Measurements from ENCODE around the gene PPP1R12A. TPM values are rescaled to one million over a fixed set of nuclear protein-coding genes. Genes with fewer than 3 reads are reported as not detected.

Gene PPP1R12A
- 52.0 TPM for total RNA-seq (2021; ENCODE audit: unreplicated experiment)
- 30.4 and 32.1 TPM in 2 replicates for polyA plus RNA-seq (2012)
- Bru-seq, nascent RNA: percentile 88 among the genes with signal in this experiment
- BruChase-seq, experiment 1, labeled RNA remaining after a 6-hour chase: percentile 79 among the genes with signal in this experiment
- percentile 79 among the genes with signal in this experiment for BruChase-seq, experiment 2, labeled RNA remaining after a 2-hour chase
- long read RNA-seq, full-length matches to known transcripts: 1 of 154 reads
- long read RNA-seq, partial matches to known transcripts: 129 of 154 reads
- long read RNA-seq, other reads (novel, unspliced or antisense): 24 of 154 reads

GRCh38 chr12:79935021-79935623 lies at the start of gene PPP1R12A:
Gene PPP1R12A, minus strand, starts transcription at chr12:79935097. Its CDS starts 166 bp downstream, at chr12:79934931.
- CTCF ChIA-PET: interaction anchor here (1.9 kb wide), 1 partner anchor 252 kb away, joined by 4 read pairs; no protein-coding TSS in a partner anchor
- peak within 1 kb of the TSS; percentile 77 to 91 for H3K4me3 ChIP-seq (replicated peaks in 1 of 2; ENCODE audit: low read depth in 1 of 2, low read length in 2 of 2)
- TF ChIP-seq ATF3 (IDR thresholded peaks at IDR 0.05) (no peak), MAX (IDR thresholded peaks at IDR 0.05) (peak; percentile 61), CEBPB (IDR thresholded peaks at IDR 0.05; ENCODE audit: low read depth) (no peak), POLR2A (IDR thresholded peaks at IDR 0.05; ENCODE audit: borderline replicate concordance, extremely low read depth, insufficient read depth, insufficient read length) (peak; percentile 48), SP1 (IDR thresholded peaks at IDR 0.05; ENCODE audit: low read depth) (no peak; the same call in 1 of the 2 replicates), SIN3A (IDR thresholded peaks at IDR 0.05; ENCODE audit: low read depth) (peak; percentile 92), EGR1 (IDR thresholded peaks at IDR 0.05; ENCODE audit: low read depth) (peak; percentile 61; the same call in 1 of the 2 replicates), ZNF274 (IDR thresholded peaks at IDR 0.05; ENCODE audit: low read depth, low read length) (no peak), REST (IDR thresholded peaks at IDR 0.05; ENCODE audit: low read depth) (no peak), ZFX (IDR thresholded peaks at IDR 0.05) (peak; percentile 18; the same call in 1 of the 2 replicates), TCF7L2 (IDR thresholded peaks at IDR 0.05; ENCODE audit: borderline replicate concordance, extremely low read depth, insufficient read depth, insufficient read length) (peak; percentile 39), SRF (IDR thresholded peaks at IDR 0.05; ENCODE audit: low read depth) (no peak), POLR2AphosphoS5 (IDR thresholded peaks at IDR 0.05; ENCODE audit: low read depth, low read length) (peak; percentile 95), CBX3 (IDR thresholded peaks at IDR 0.05; ENCODE audit: low read depth) (peak; percentile 55; the same call in 1 of the 2 replicates), ELF1 (IDR thresholded peaks at IDR 0.05; ENCODE audit: borderline replicate concordance, low read depth) (peak; percentile 60; the same call in 1 of the 2 replicates), RAD21 (IDR thresholded peaks at IDR 0.05; ENCODE audit: low read depth) (no peak; the same call in 1 of the 2 replicates), CTCF (IDR thresholded peaks at IDR 0.05 in 2 of 3, conservative IDR thresholded peaks at IDR 0.05 in 1 of 3; ENCODE audit: borderline replicate concordance in 1 of 3, insufficient read depth in 1 of 3, low read depth in 2 of 3, low read length in 2 of 3) (peak in 1 of 3 experiments; percentile 14; a peak in 1 of 6 replicates)

More at GRCh38 chr12:79935021-79935623, at the start of gene PPP1R12A:
- peak within 1 kb of the TSS; percentile 89 for H3K4me2 ChIP-seq (ENCODE audit: low read length)
- no peaks in the 10 kb centered on the region for H4K20me1 ChIP-seq (ENCODE audit: insufficient read depth)
- ChIA-PET RAD21 (ENCODE audit: low non-redundant PET in 1 of 2, low total read pairs in 2 of 2, uncharacterized antibody in 2 of 2, unreplicated experiment in 2 of 2) (no interaction called here), POLR2A (interaction anchor here (1.5 kb wide), 1 partner anchor 10 kb away, joined by 5 read pairs; no protein-coding TSS in a partner anchor)
- BruUV-seq (replicated peaks): no TSS peak
- H3K9me2 ChIP-seq (ENCODE audit: insufficient read depth): no peaks in the 10 kb centered on the region
- no peaks in the 10 kb centered on the region for H3K36me3 ChIP-seq (ENCODE audit: control insufficient read depth in 1 of 2, insufficient read depth in 2 of 2, low read length in 2 of 2)
- ATAC-seq (peak; percentile 94), DNase-seq (ENCODE audit: low read depth, low spot score) (peak; percentile 91)
- H3K9me3 ChIP-seq (ENCODE audit: control insufficient read depth in 1 of 2, insufficient read depth in 1 of 2, low read depth in 1 of 2, low read length in 2 of 2): no peaks in the 10 kb centered on the region
- H3K9ac ChIP-seq (ENCODE audit: low read length): peak within 1 kb of the TSS; percentile 91
- intact Hi-C loops (cut with micrococcal nuclease): no loop called here
- peak within 1 kb of the TSS; percentile 64 for H2AFZ ChIP-seq (ENCODE audit: low read depth, low read length, poor library complexity, severe bottlenecking)
- peaks cover 46% of the 10 kb centered on the region for H3K79me2 ChIP-seq (ENCODE audit: insufficient read depth, low read length)
- no peaks in the 10 kb centered on the region for H3K27me3 ChIP-seq (ENCODE audit: insufficient read depth, low read length)
- H3K27ac ChIP-seq (ENCODE audit: low read depth, low read length): peak within 1 kb of the TSS; percentile 75
- peaks cover 3 to 15% of the 10 kb centered on the region in 2 experiments; a peak in 3 of 4 replicates for H3K4me1 ChIP-seq (ENCODE audit: control insufficient read depth in 1 of 2, insufficient read depth in 2 of 2, low read length in 2 of 2)
